Tibial artery (tissue), 4 donors: ENCODE data around the gene RPL32.
"Not testable (repeated sequence)": the region's sequence is repeated elsewhere in the genome, so short reads cannot be mapped to it uniquely, and the experiment has no call there.

ENCODE experiments used
- DNase-seq, 2 donors: peaks; one replicate each; pipeline ENCODE4 v3.0.0-alpha.2; 2019
- H3K27ac ChIP-seq, 2 donors: fragments of 200-600 bp; sonication (generic) in 1 of 2; 1 replicate in 1 of 2; 2 replicates in 1 of 2; pipeline ENCODE4 v1.5.1; 2018 to 2019; ENCODE audit warnings: mild to moderate bottlenecking in 1 of 2
- H3K27me3 ChIP-seq, 2 donors: fragments of 200-600 bp; sonication (generic) in 1 of 2; one replicate each; pipeline versions ENCODE4 v1.5.1 to v1.6.0; 2016 to 2019
- H3K36me3 ChIP-seq, 3 donors: fragments of 200-600 bp; sonication (generic) in 2 of 3; one replicate each; pipeline ENCODE4 v1.5.1; 2016 to 2019; ENCODE audit warnings: mild to moderate bottlenecking in 2 of 3
- H3K4me1 ChIP-seq, 4 donors: fragments of 200-600 bp; sonication (generic) in 2 of 4; 1 replicate in 3 of 4; 2 replicates in 1 of 4; pipeline ENCODE4 v1.5.1; 2016 to 2019
- H3K4me3 ChIP-seq, 2 donors: fragments of 200-600 bp; sonication (generic) in 1 of 2; 1 replicate in 1 of 2; 2 replicates in 1 of 2; pipeline ENCODE4 v1.5.1; 2018 to 2019; ENCODE audit warnings: mild to moderate bottlenecking in 2 of 2
- H3K9me3 ChIP-seq, 3 donors: fragments of 200-600 bp; sonication (generic) in 1 of 3; one replicate each; pipeline ENCODE4 v1.5.1; 2016 to 2019
- CTCF ChIP-seq, 2 experiments: fragments of 200-600 bp in 1 of 2; fragments of 450-650 bp in 1 of 2; IDR thresholded peaks; one replicate each; pipeline ENCODE4 v1.5.1; 2017 to 2019; ENCODE audit warnings: antibody characterized with exemption in 2 of 2, mild to moderate bottlenecking in 1 of 2, moderate library complexity in 1 of 2
- intact Hi-C: fragments of 100-400 bp; cut with DNase I; formaldehyde crosslinking; loops from one replicate; pipeline ENCODE4 v1.15.0; 2023; ENCODE audit warnings: low total_unique reads

RPL32 gene

GRCh38 chr3:12884790-12885582, 43.6 kb upstream of the RPL32 start:
- no peaks in the 10 kb centered on the region for H3K9me3 ChIP-seq
- DNase-seq = no peak
- H3K4me3 ChIP-seq = no peak overlapping the region
- no peaks in the 10 kb centered on the region for H3K36me3 ChIP-seq
- H3K27me3 ChIP-seq = no peaks in the 10 kb centered on the region
- TF ChIP-seq CTCF (IDR thresholded peaks at IDR 0.05) = no peak
- intact Hi-C loops = no loop called here
- peaks cover 0 to 12% (median 8%) of the 10 kb centered on the region in 4 donors for H3K4me1 ChIP-seq
- H3K27ac ChIP-seq = peak overlapping the region; percentile 72 to 73

DNA sequence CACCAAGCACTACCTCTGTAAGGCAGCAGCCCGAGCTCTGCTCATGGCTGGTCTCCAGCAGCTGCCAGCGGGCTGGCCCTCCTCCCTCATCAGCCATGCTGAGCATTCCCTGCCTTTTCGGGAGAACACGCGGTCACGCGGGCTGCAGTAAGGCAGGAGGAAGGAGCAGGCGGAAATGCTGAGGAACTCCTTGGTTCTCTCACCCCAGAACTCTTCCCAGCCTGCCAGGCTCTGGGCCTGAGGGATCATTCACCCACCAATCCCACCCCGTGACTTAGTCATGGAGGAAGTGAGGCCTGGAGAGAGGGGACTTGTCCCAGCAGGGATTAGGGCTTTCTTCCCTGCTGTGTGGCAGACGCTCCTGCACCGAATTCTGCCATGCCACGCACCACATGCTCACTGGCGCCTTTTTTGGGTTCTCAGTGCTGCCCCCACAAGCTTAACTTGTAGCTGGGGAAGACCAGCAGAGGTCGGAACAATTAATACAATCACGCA, 42.9 kb upstream of the RPL32 start:
- H3K4me3 ChIP-seq = peak overlapping the region in 1 of 2 donors; percentile 22

GRCh38 chr3:12882336-12883310, 41.3 kb upstream of the RPL32 start:
- Histone ChIP-seq H3K9me3 (no peaks in the 10 kb centered on the region), H3K4me1 (peaks cover 0 to 12% (median 8%) of the 10 kb centered on the region in 4 donors), H3K27ac (no peak overlapping the region), H3K36me3 (no peaks in the 10 kb centered on the region), H3K4me3 (no peak overlapping the region), H3K27me3 (no peaks in the 10 kb centered on the region)
- DNase-seq = no peak
- TF ChIP-seq CTCF (IDR thresholded peaks at IDR 0.05) = no peak
- intact Hi-C loops = no loop called here

More for the DNA sequence above, 42.9 kb upstream of the RPL32 start:
- intact Hi-C loops = no loop called here
- H3K27ac ChIP-seq = peak overlapping the region; percentile 72 to 73
- no peaks in the 10 kb centered on the region for H3K27me3 ChIP-seq
- DNase-seq = peak; percentile 53 to 93
- TF ChIP-seq CTCF (IDR thresholded peaks at IDR 0.05) = no peak
- peaks cover 0 to 12% (median 8%) of the 10 kb centered on the region in 4 donors for H3K4me1 ChIP-seq
- no peaks in the 10 kb centered on the region for H3K36me3 ChIP-seq
- H3K9me3 ChIP-seq = no peaks in the 10 kb centered on the region

GRCh38 chr3:12881858-12882257, 40.5 kb upstream of the RPL32 start:
- H3K9me3 ChIP-seq, H3K27ac ChIP-seq, intact Hi-C loops: not testable (repeated sequence)

DNA sequence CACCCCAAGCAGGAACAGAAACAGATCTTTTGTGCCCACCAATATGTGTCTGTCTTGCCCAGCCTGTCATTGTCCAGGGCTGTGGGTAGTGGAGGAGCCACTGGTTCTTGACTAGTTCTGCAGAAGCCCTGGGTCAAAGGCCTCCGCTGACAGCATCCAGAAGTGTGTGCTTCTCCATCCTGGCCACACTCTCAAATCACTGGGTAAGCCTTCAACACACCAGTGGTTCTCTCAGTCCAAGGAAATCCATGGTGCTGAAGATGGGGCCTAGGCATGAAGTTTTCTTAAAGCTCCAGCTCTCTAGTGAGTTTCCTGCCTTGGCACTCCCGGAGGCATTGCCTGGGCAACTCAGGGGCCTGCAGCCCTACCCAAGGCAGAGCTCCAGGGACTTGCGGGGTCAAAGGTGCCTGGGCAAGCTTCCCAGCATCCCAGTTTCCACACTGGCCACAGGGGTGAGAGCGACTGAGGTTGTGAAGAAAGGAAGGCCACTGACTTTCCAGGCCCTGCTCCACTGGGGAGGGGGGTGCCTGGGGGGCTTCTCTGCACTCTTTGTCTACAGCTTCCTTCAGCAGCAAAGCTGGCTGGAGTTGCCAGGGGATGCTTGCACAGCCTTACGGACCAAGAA, 37.9 kb upstream of the RPL32 start:
- H3K27ac ChIP-seq = no peak overlapping the region
- H3K9me3 ChIP-seq = no peaks in the 10 kb centered on the region
- H3K4me1 ChIP-seq = peaks cover 0 to 22% (median 16%) of the 10 kb centered on the region in 4 donors
- no peak overlapping the region for H3K4me3 ChIP-seq
- intact Hi-C loops = no loop called here
- peaks cover 0 to 8% of the 10 kb centered on the region in 2 donors for H3K27me3 ChIP-seq
- no peak for DNase-seq
- no peak for TF ChIP-seq CTCF (IDR thresholded peaks at IDR 0.05)
- H3K36me3 ChIP-seq = no peaks in the 10 kb centered on the region

More at GRCh38 chr3:12881858-12882257, 40.5 kb upstream of the RPL32 start:
- H3K4me1 ChIP-seq = peaks cover 0 to 12% (median 8%) of the 10 kb centered on the region in 4 donors
- not testable (repeated sequence) for DNase-seq, H3K4me3 ChIP-seq, H3K27me3 ChIP-seq, H3K36me3 ChIP-seq

GRCh38 chr3:12878758-12879157, 37.4 kb upstream of the RPL32 start:
- H3K36me3 ChIP-seq, DNase-seq, intact Hi-C loops, H3K9me3 ChIP-seq, H3K27ac ChIP-seq, H3K27me3 ChIP-seq, H3K4me3 ChIP-seq: not testable (repeated sequence)
- peaks cover 0 to 16% (median 11%) of the 10 kb centered on the region in 4 donors for H3K4me1 ChIP-seq
